Neural cell (in vitro differentiated cells): ENCODE measurements around the gene PLA2G1B. TPM values are rescaled to one million over a fixed set of nuclear protein-coding genes. Genes with fewer than 3 reads are reported as not detected.

Source experiments
- H2AFZ ChIP-seq: fragments of 200-600, 300-800 bp; sonication (generic), shearing (Covaris generic); 2 replicates; pipeline ENCODE4 v1.6.0; 2014; ENCODE audit warnings: low read depth, mild to moderate bottlenecking, antibody characterized with exemption, low read length, moderate library complexity
- H3F3A ChIP-seq: fragments of 200-600 bp; shearing (Covaris generic); 2 replicates; pipeline ENCODE4 v1.6.1; 2016; ENCODE audit warnings: mild to moderate bottlenecking, moderate library complexity, mixed read lengths, antibody characterized with exemption, low read length; ENCODE audit not compliant: insufficient read depth, poor library complexity, severe bottlenecking
- H3K27ac ChIP-seq: fragments of 200-600, 300-800 bp; sonication (generic), shearing (Covaris generic); 2 replicates; pipeline ENCODE4 v1.5.1; 2014; ENCODE audit warnings: mild to moderate bottlenecking, low read length, moderate library complexity
- H3K27me3 ChIP-seq: fragments of 300-800, 200-600 bp; sonication (generic), shearing (Covaris generic); 2 replicates; pipeline ENCODE4 v1.6.0; 2014; ENCODE audit warnings: mild to moderate bottlenecking, low read depth, low read length, moderate library complexity; ENCODE audit not compliant: insufficient read depth
- H3K36me3 ChIP-seq: fragments of 300-800, 200-600 bp; sonication (generic), shearing (Covaris generic); 2 replicates; pipeline ENCODE4 v1.5.1; 2014; ENCODE audit warnings: mild to moderate bottlenecking, antibody characterized with exemption, low read length, moderate library complexity; ENCODE audit not compliant: insufficient read depth
- H3K4me2 ChIP-seq: fragments of 300-800, 200-600 bp; sonication (generic), shearing (Covaris generic); 2 replicates; pipeline ENCODE4 v1.6.0; 2014; ENCODE audit warnings: mild to moderate bottlenecking, low read length
- H3K4me3 ChIP-seq: fragments of 300-800, 200-600 bp; sonication (generic), shearing (Covaris generic); 2 replicates; pipeline ENCODE4 v1.5.1; 2014; ENCODE audit warnings: mild to moderate bottlenecking, low read length, moderate library complexity
- H3K79me2 ChIP-seq: fragments of 200-600 bp; shearing (Covaris generic); replicated peaks from 2 replicates; pipeline ENCODE4 v1.6.0; 2014; ENCODE audit warnings: mild to moderate bottlenecking, low read length, moderate library complexity; ENCODE audit not compliant: insufficient read depth
- H3K9ac ChIP-seq: fragments of 300-800, 200-600 bp; sonication (generic), shearing (Covaris generic); 2 replicates; pipeline ENCODE4 v1.6.1; 2016; ENCODE audit warnings: mild to moderate bottlenecking, low read length, mixed read lengths
- H3K9me2 ChIP-seq: fragments of 200-600 bp; shearing (Covaris generic); 2 replicates; pipeline ENCODE4 v1.6.1; 2016; ENCODE audit warnings: mild to moderate bottlenecking, low read length, mixed read lengths; ENCODE audit not compliant: insufficient read depth
- H3K9me3 ChIP-seq: fragments of 200-600, 300-800 bp; sonication (generic), shearing (Covaris generic); 2 replicates; pipeline ENCODE4 v1.6.1; 2016; ENCODE audit warnings: mild to moderate bottlenecking, mixed run types, low read length, moderate library complexity, mixed read lengths
- H4K20me1 ChIP-seq: fragments of 200-600 bp; shearing (Covaris generic); 2 replicates; pipeline ENCODE4 v1.6.1; 2016; ENCODE audit warnings: mild to moderate bottlenecking, mixed run types; ENCODE audit not compliant: insufficient read depth
- CTCF ChIP-seq: fragments of 450-650 bp; IDR thresholded peaks from 2 replicates; pipeline ENCODE4 v1.5.1; 2014; ENCODE audit warnings: antibody characterized with exemption, mild to moderate bottlenecking, moderate library complexity; ENCODE audit not compliant: poor library complexity, severe bottlenecking
- EP300 ChIP-seq: fragments of 450-650 bp; conservative IDR thresholded peaks from 2 replicates; pipeline ENCODE4 v1.6.1; 2014; ENCODE audit warnings: antibody characterized with exemption, mild to moderate bottlenecking, moderate library complexity; ENCODE audit not compliant: poor library complexity, severe bottlenecking
- EZH2 ChIP-seq: fragments of 200-600, 300-800 bp; shearing (Covaris generic), sonication (generic); IDR thresholded peaks from 2 replicates; pipeline ENCODE4 v1.6.1; 2014; ENCODE audit warnings: antibody characterized with exemption, low read length, borderline replicate concordance, mild to moderate bottlenecking; ENCODE audit not compliant: insufficient read depth, poor library complexity, severe bottlenecking
- MXI1 ChIP-seq: fragments of 450-650 bp; conservative IDR thresholded peaks from 2 replicates; pipeline ENCODE4 v1.6.1; 2014; ENCODE audit warnings: antibody characterized with exemption, mild to moderate bottlenecking; ENCODE audit not compliant: poor library complexity, severe bottlenecking
- POLR2AphosphoS5 ChIP-seq: IDR thresholded peaks from 2 replicates; pipeline ENCODE4 v1.6.1; 2012
- RAD21 ChIP-seq: fragments of 450-650 bp; conservative IDR thresholded peaks from 2 replicates; pipeline ENCODE4 v1.6.1; 2014; ENCODE audit warnings: antibody characterized with exemption, mild to moderate bottlenecking, moderate library complexity
- REST ChIP-seq: IDR thresholded peaks from 2 replicates; pipeline ENCODE4 v1.6.1; 2012; ENCODE audit warnings: borderline replicate concordance
- SMC3 ChIP-seq: fragments of 450-650 bp; conservative IDR thresholded peaks from 2 replicates; pipeline ENCODE4 v1.6.1; 2014; ENCODE audit warnings: antibody characterized with exemption, mild to moderate bottlenecking, moderate library complexity; ENCODE audit not compliant: poor library complexity
- TAF1 ChIP-seq: IDR thresholded peaks from 2 replicates; pipeline ENCODE4 v1.6.1; 2012; ENCODE audit warnings: low read depth
- polyA plus RNA-seq: library from polyadenylated mRNA; depleted of rRNA; stranded (reverse); fragments of >200 nt; gene quantifications from 2 replicates; pipeline ENCODE4 v1.2.3, GENCODE V29; 2014

The PLA2G1B gene
- polyA plus RNA-seq, 1 donor from 2014 or later = not detected

GRCh38 chr12:120286768-120287490 is 40.6 kb downstream of the PLA2G1B start:
- Histone ChIP-seq H2AFZ (no peak overlapping the region), H3K9me3 (no peaks in the 10 kb centered on the region), H3K27ac (no peak overlapping the region), H3F3A (no peaks in the 10 kb centered on the region), H3K4me2 (no peak overlapping the region), H3K36me3 (no peaks in the 10 kb centered on the region), H3K27me3 (no peaks in the 10 kb centered on the region), H3K9me2 (no peaks in the 10 kb centered on the region), H3K4me3 (no peak overlapping the region), H4K20me1 (no peaks in the 10 kb centered on the region), H3K79me2 (no peaks in the 10 kb centered on the region), H3K9ac (no peak overlapping the region)
- no peak for TF ChIP-seq TAF1
- no peak for TF ChIP-seq POLR2AphosphoS5
- no peak for TF ChIP-seq EZH2
- no peak for TF ChIP-seq REST
- no peak for TF ChIP-seq EP300
- no peak for TF ChIP-seq CTCF
- no peak for TF ChIP-seq RAD21
- TF ChIP-seq SMC3 = no peak
- TF ChIP-seq MXI1 = no peak

- Histone ChIP-seq H2AFZ (no peak overlapping the region), H3K79me2 (no peaks in the 10 kb centered on the region), H3F3A (no peaks in the 10 kb centered on the region), H3K27ac (no peak overlapping the region), H3K9me3 (no peaks in the 10 kb centered on the region), H4K20me1 (no peaks in the 10 kb centered on the region), H3K4me3 (no peak overlapping the region), H3K9me2 (no peaks in the 10 kb centered on the region), H3K4me2 (no peak overlapping the region), H3K36me3 (no peaks in the 10 kb centered on the region), H3K9ac (no peak overlapping the region), H3K27me3 (no peaks in the 10 kb centered on the region)
- TF ChIP-seq EP300 (no peak), TAF1 (no peak), SMC3 (no peak), EZH2 (no peak), RAD21 (no peak), REST (no peak), MXI1 (no peak), CTCF (no peak), POLR2AphosphoS5 (no peak)
These were observed 43.2 kb downstream of the PLA2G1B start for GRCh38 chr12:120284381-120284780.
